Ovary (tissue), 9 donors: ENCODE measurements around the gene TPRX1. TPM values are rescaled to one million over a fixed set of nuclear protein-coding genes. Genes with fewer than 3 reads are reported as not detected.
"Not testable (repeated sequence)": the region's sequence is repeated elsewhere in the genome, so short reads cannot be mapped to it uniquely, and the experiment has no call there.

Source experiments
- DNase-seq, 5 donors: peaks; one replicate each; pipeline ENCODE4 v3.0.0-alpha.2; 2019 to 2020
- H3K27ac ChIP-seq, 2 donors: fragments of 200-600 bp; one replicate each; pipeline versions ENCODE4 v1.5.1 to v1.8.0; 2019 to 2022
- H3K27me3 ChIP-seq: fragments of 200-600 bp; one replicate; pipeline ENCODE4 v1.8.0; 2022
- H3K36me3 ChIP-seq: fragments of 200-600 bp; sonication (generic); one replicate; pipeline ENCODE4 v1.5.1; 2019
- H3K4me1 ChIP-seq: one replicate; pipeline ENCODE4 v1.8.1; 2013; ENCODE audit warnings: mild to moderate bottlenecking, moderate library complexity; ENCODE audit not compliant: insufficient read depth
- H3K4me3 ChIP-seq: fragments of 200-600 bp; sonication (generic); one replicate; pipeline ENCODE4 v1.5.1; 2017
- H3K9me3 ChIP-seq, 2 donors: fragments of 200-600 bp in 1 of 2; sonication (generic) in 1 of 2; one replicate each; pipeline versions ENCODE4 v1.5.1 to v1.8.1; 2013 to 2019; ENCODE audit warnings: mild to moderate bottlenecking in 1 of 2, moderate library complexity in 1 of 2
- CTCF ChIP-seq, 3 donors: fragments of 450-650 bp in 2 of 3; fragments of 200-600 bp in 1 of 3; IDR thresholded peaks; one replicate each; pipeline versions ENCODE4 v1.5.1 to v1.8.0; 2016 to 2022; ENCODE audit warnings: antibody characterized with exemption in 3 of 3, mild to moderate bottlenecking in 1 of 3
- EP300 ChIP-seq: sonication (generic); formaldehyde crosslinking; IDR thresholded peaks from one replicate; pipeline ENCODE4 v1.6.1; 2017; ENCODE audit warnings: antibody characterized with exemption
- POLR2A ChIP-seq: fragments of 450-650 bp; IDR thresholded peaks from one replicate; pipeline ENCODE4 v1.6.1; 2017; ENCODE audit warnings: antibody characterized with exemption, mild to moderate bottlenecking, moderate library complexity
- WGBS, 3 donors: extraction: QIAGEN DNeasy Blood & Tissue Kit in 1 of 3; methylation state at CpG; one replicate each; pipeline versions ENCODE4 v1.1.5 to v1.1.7; 2013 to 2017; 5-methylcytosine and 5-hydroxymethylcytosine counted together
- intact Hi-C, 4 donors: fragments of 100-400 bp; cut with DNase I; formaldehyde crosslinking; loops; one replicate each; pipeline versions ENCODE4 v1.11.0 to v1.15.1; 2022 to 2023
- polyA plus RNA-seq, 2 donors: library from polyadenylated mRNA; stranded (reverse); fragments of 200-250 nt in 1 of 2; fragments of 350-450 nt in 1 of 2; fragmentation: Illumina TruSeq in 1 of 2; extraction: RNeasy Lipid Tissue Mini Kit (QIAGEN cat#74804) in 1 of 2; gene quantifications; one replicate each; pipeline ENCODE4 v1.2.3, GENCODE V29; 2013 to 2014
- total RNA-seq, 7 donors: library from RNA; depleted of rRNA in 2 of 7; stranded (reverse); fragments of >200 nt in 2 of 7; fragmentation: NEBNext Ultra II Directional in 3 of 7; extraction: Animal tissue kit (Norgen Biotek cat#: 25700) in 3 of 7; gene quantifications; one replicate each; pipeline versions ENCODE4 v1.1.0 to v1.2.4, GENCODE V29; 2016 to 2023
- donor health status: DM: no; HTN: no; CAD: no; lungs with moderate emphysema.
- donor health status: DM: no; HTN: no; CAD: no.
- donor health status: Bipolar disorder and iron deficiency.
- donor health status: DM: yes; HTN: yes; CAD: no.
- donor health status: DM: no; HTN: no; CAD: no.
- donor health status: DM: yes; HTN: yes; CAD: no.

The TPRX1 gene
- total and polyA plus RNA-seq, 9 donors, result not detected

GRCh38 chr19:47824396-47824795, 20.0 kb upstream of the TPRX1 start:
- no peak for DNase-seq
- Histone ChIP-seq H3K4me1 (no peaks in the 10 kb centered on the region), H3K4me3 (no peak overlapping the region), H3K36me3 (no peaks in the 10 kb centered on the region), H3K27me3 (no peaks in the 10 kb centered on the region), H3K27ac (no peak overlapping the region), H3K9me3 (no peaks in the 10 kb centered on the region)
- WGBS, 3 donors, result 75 to 90% (median 86%) methylated on average over 6 of the region's 6 CpGs
- no peak for TF ChIP-seq POLR2A
- TF ChIP-seq EP300, result no peak
- no peak for TF ChIP-seq CTCF (IDR thresholded peaks at IDR 0.05)
- intact Hi-C loops, result no loop called here

- H3K4me1 ChIP-seq, result no peaks in the 10 kb centered on the region
- H3K9me3 ChIP-seq, result no peaks in the 10 kb centered on the region
- no peaks in the 10 kb centered on the region for H3K36me3 ChIP-seq
- no peaks in the 10 kb centered on the region for H3K27me3 ChIP-seq
- no peak for DNase-seq
- no peak within 1 kb of the TSS for H3K4me3 ChIP-seq
- WGBS, 3 donors, result 39 to 48% (median 40%) methylated on average over 15 of the region's 15 CpGs
- no peak for TF ChIP-seq EP300
- TF ChIP-seq CTCF (IDR thresholded peaks at IDR 0.05), result no peak
- TF ChIP-seq POLR2A, result no peak
- H3K27ac ChIP-seq, result no peak within 1 kb of the TSS
- intact Hi-C loops, result no loop called here
Observed at GRCh38 chr19:47821460-47822020, 17.2 kb upstream of the TPRX1 start, which contains the start of gene CRX. Gene CRX, plus strand, starts transcription at chr19:47821937. Its CDS starts 12,507 bp downstream, at chr19:47834444.

DNA sequence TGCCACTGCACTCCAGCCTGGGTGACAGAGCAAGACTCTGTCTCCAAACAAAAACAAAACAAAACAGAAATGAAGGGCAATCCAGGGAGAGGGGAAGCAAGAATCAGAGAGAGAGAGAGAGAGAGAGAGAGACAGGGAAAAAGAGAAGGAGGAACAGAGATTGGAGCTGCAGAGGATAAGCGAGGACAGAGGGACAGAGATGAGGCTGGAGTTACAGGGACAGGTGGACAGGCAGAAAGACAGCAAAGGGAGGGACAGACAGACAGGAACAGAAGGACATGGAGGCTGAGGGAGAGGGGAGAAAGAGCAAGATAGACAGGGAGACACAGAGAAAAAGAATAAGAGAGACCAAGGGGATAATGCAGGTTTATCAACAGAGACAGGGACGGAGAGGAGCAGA, 16.1 kb upstream of the TPRX1 start:
- Histone ChIP-seq H3K36me3 (no peaks in the 10 kb centered on the region), H3K4me3 (no peak overlapping the region), H3K9me3 (no peaks in the 10 kb centered on the region), H3K27me3 (no peaks in the 10 kb centered on the region), H3K4me1 (no peaks in the 10 kb centered on the region), H3K27ac (no peak overlapping the region)
- intact Hi-C loops, result no loop called here
- WGBS, 3 donors, result 56 to 73% (median 66%) methylated on average over 2 of the region's 2 CpGs
- TF ChIP-seq EP300 (no peak), POLR2A (no peak), CTCF (IDR thresholded peaks at IDR 0.05) (no peak)
- DNase-seq, result no peak

GRCh38 chr19:47819858-47820257, 15.5 kb upstream of the TPRX1 start:
- TF ChIP-seq EP300 (no peak), CTCF (IDR thresholded peaks at IDR 0.05) (no peak), POLR2A (no peak)
- Histone ChIP-seq H3K4me1 (no peaks in the 10 kb centered on the region), H3K9me3 (no peaks in the 10 kb centered on the region), H3K36me3 (no peaks in the 10 kb centered on the region), H3K4me3 (no peak overlapping the region), H3K27me3 (no peaks in the 10 kb centered on the region), H3K27ac (no peak overlapping the region)
- no peak for DNase-seq
- 12 to 20% (median 13%) methylated on average over 10 of the region's 10 CpGs for WGBS, 3 donors
- intact Hi-C loops, result no loop called here

DNA sequence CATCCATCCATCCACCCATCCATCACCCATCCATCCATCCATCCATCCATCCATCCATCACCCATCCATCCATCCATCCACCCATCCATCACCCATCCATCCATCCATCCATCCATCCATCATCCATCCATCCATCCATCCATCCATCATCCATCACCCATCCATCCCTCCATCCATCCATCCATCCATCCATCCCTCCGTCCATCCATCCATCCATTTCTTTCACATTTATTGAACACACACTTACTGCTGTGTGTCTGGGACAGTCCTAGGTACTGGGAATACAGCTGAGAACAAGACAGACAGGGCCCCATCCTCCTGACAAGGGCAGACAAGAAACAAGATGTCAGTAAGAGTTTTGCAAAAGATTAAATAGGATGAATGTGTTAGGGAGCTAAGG, 13.9 kb upstream of the TPRX1 start:
- H3K4me1 ChIP-seq, H3K9me3 ChIP-seq, H3K27me3 ChIP-seq, H3K36me3 ChIP-seq, intact Hi-C loops, H3K4me3 ChIP-seq, DNase-seq, H3K27ac ChIP-seq: not testable (repeated sequence)
- WGBS, 3 donors, result 88 to 89% (median 88%) methylated on average over 1 of the region's 1 CpG

DNA sequence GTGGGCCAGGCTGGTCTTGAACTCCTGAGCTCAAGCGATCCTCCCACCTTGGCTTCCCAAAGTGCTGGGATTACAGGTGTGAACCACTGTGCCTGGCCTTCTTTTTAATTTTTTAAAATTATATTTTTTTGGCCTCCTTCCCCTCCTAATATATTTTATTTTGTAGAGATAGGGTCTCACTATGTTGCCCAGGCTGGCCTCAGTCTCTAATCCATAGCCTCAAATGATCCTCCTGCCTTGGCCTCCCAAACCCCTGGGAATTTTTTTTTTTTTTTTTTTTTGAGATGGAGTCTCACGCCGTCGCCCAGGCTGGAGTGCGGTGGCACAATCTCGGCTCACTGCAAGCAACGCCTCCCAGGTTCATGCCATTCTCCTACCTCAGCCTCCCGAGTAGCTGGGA, 11.9 kb upstream of the TPRX1 start:
- H3K9me3 ChIP-seq, H3K27me3 ChIP-seq, H3K27ac ChIP-seq, DNase-seq, H3K4me1 ChIP-seq, H3K4me3 ChIP-seq, H3K36me3 ChIP-seq, intact Hi-C loops: not testable (repeated sequence)
- 93% methylated on average over 8 of the region's 8 CpGs for WGBS, 3 donors
